T-cell (primary cell): Measurements from ENCODE around the gene ABCA7. TPM values are rescaled to one million over a fixed set of nuclear protein-coding genes. Genes with fewer than 3 reads are reported as not detected.
A peak's percentile ranks its signal among the peaks of the same experiment; 100 is the strongest.

Source experiments
- ATAC-seq, 4 experiments: fragments of 200-7000 bp in 3 of 4; fragments of 150-1000 bp in 1 of 4; cut with Tn5 transposase; replicated peaks in 1 of 4; 1 replicate in 3 of 4; 2 replicates in 1 of 4; pipeline ENCODE4 v1.10.0; 2021; ENCODE audit warnings: moderate library complexity in 3 of 4, mild to moderate bottlenecking in 2 of 4, moderate number of reproducible peaks in 1 of 4
- CTCF ChIA-PET, 2 donors: fragments of 300-600 bp; sonication (Branson Sonifier 250); formaldehyde crosslinking; loops; one replicate each; lab custom pipeline; 2022; ENCODE audit warnings: antibody characterized with exemption in 2 of 2; lab: Charles Lee
- POLR2A ChIA-PET, 2 donors: fragments of 300-600 bp; sonication (Branson Sonifier 250); formaldehyde crosslinking; loops; one replicate each; lab custom pipeline; 2022; ENCODE audit warnings: antibody characterized with exemption in 2 of 2; lab: Charles Lee
- DNase-seq, 35 experiments: peaks; one replicate each; pipeline versions ENCODE4 v3.0.0 to v3.0.0-alpha.2; 2013 to 2023
- H3K27ac ChIP-seq: one replicate; pipeline ENCODE4 v1.5.1; 2013; ENCODE audit warnings: low read length
- H3K27me3 ChIP-seq, 2 experiments: replicated peaks in 1 of 2; 1 replicate in 1 of 2; 2 replicates in 1 of 2; pipeline versions ENCODE4 v1.6.1 to v1.7.0; 2013; ENCODE audit warnings: low read length in 1 of 2, mixed read lengths in 1 of 2; ENCODE audit not compliant: control insufficient read depth in 2 of 2, insufficient read depth in 2 of 2; ENCODE audit errors: extremely low read depth in 1 of 2
- H3K36me3 ChIP-seq, 2 donors: 1 replicate in 1 of 2; 2 replicates in 1 of 2; pipeline versions ENCODE4 v1.6.1 to v1.7.0; 2013; ENCODE audit warnings: low read length in 1 of 2; ENCODE audit not compliant: control insufficient read depth in 2 of 2, insufficient read depth in 1 of 2; ENCODE audit errors: extremely low read depth in 1 of 2
- H3K4me1 ChIP-seq, 2 experiments: 1 replicate in 1 of 2; 2 replicates in 1 of 2; pipeline versions ENCODE4 v1.6.1 to v1.7.0; 2013; ENCODE audit warnings: low read length in 2 of 2, mixed read lengths in 1 of 2; ENCODE audit not compliant: insufficient read depth in 2 of 2, control insufficient read depth in 1 of 2; ENCODE audit errors: extremely low read depth in 1 of 2
- H3K4me3 ChIP-seq, 2 donors: 1 replicate in 1 of 2; 2 replicates in 1 of 2; pipeline versions ENCODE4 v1.5.1 to v1.7.0; 2013; ENCODE audit warnings: mild to moderate bottlenecking in 2 of 2, low read length in 1 of 2, moderate library complexity in 1 of 2; ENCODE audit not compliant: control insufficient read depth in 1 of 2; ENCODE audit errors: extremely low read depth in 1 of 2
- H3K9me3 ChIP-seq: 2 replicates; pipeline ENCODE4 v1.7.0; 2013
- H3K27ac Mint-ChIP-seq, 2 donors: one replicate each; pipeline ENCODE4 v1.8.0; 2020 to 2021; ENCODE audit warnings: mild to moderate bottlenecking in 2 of 2, mixed read lengths in 2 of 2
- H3K27me3 Mint-ChIP-seq, 2 donors: one replicate each; pipeline ENCODE4 v1.8.0; 2021 to 2022; ENCODE audit warnings: mixed read lengths in 2 of 2
- H3K36me3 Mint-ChIP-seq: one replicate; pipeline ENCODE4 v1.8.0; 2021; ENCODE audit warnings: mixed read lengths
- H3K4me1 Mint-ChIP-seq, 3 donors: one replicate each; pipeline ENCODE4 v1.8.0; 2020 to 2022; ENCODE audit warnings: mixed read lengths in 3 of 3, mild to moderate bottlenecking in 1 of 3
- H3K4me3 Mint-ChIP-seq, 3 donors: one replicate each; pipeline ENCODE4 v1.8.0; 2020 to 2022; ENCODE audit warnings: mild to moderate bottlenecking in 3 of 3, mixed read lengths in 3 of 3, moderate library complexity in 3 of 3
- H3K9me3 Mint-ChIP-seq, 3 donors: one replicate each; pipeline ENCODE4 v1.8.0; 2020 to 2022; ENCODE audit warnings: mixed read lengths in 3 of 3
- WGBS: methylation state at CpG from one replicate; pipeline ENCODE4 v1.1.5; 2013; ENCODE audit warnings: missing lambda C conversion rate; ENCODE audit not compliant: insufficient coverage; 5-methylcytosine and 5-hydroxymethylcytosine counted together
- total RNA-seq, 35 experiments: library from RNA in 6 of 35; stranded (reverse) in 6 of 35; fragments of 120-200 nt in 1 of 35; gene quantifications; one replicate each; pipeline versions ENCODE4 v1.2.1 to v1.2.4 and lab custom pipeline; 2013 to 2026

Gene ABCA7
- total RNA-seq, 5 donors from 2014 or later (not counting 1 experiment from before 2014, with no cell fraction given) = 166 to 217 (median 178) TPM

GRCh38 chr19:1085053-1085658, 45.2 kb downstream of the ABCA7 start:
- Histone ChIP-seq H3K36me3 (peaks cover 50 to 74% of the 10 kb centered on the region in 2 donors), H3K4me1 (peaks cover 28 to 98% of the 10 kb centered on the region in 2 experiments), H3K9me3 (no peaks in the 10 kb centered on the region), H3K27ac (no peak overlapping the region), H3K27me3 (no peaks in the 10 kb centered on the region), H3K4me3 (no peak overlapping the region)
- ATAC-seq (no peak), DNase-seq (no peak)
- Mint-ChIP-seq H3K4me1 (peaks cover 44 to 66% (median 63%) of the 10 kb centered on the region in 3 donors), H3K36me3 (peaks cover 29% of the 10 kb centered on the region), H3K9me3 (no peaks in the 10 kb centered on the region), H3K27ac (peak overlapping the region; percentile 68 to 77), H3K27me3 (no peaks in the 10 kb centered on the region), H3K4me3 (peak overlapping the region in 1 of 3 donors; percentile 62)
- ChIA-PET POLR2A (interaction anchor here in 1 of 2 donors (0.5 kb wide), 1 partner anchor 11 kb away, joined by 3 read pairs; no protein-coding TSS in a partner anchor), CTCF (interaction anchor here in 1 of 2 donors (0.6 kb wide), 1 partner anchor 62 kb away, joined by 4 read pairs; no protein-coding TSS in a partner anchor)
- 87% methylated on average over 3 of the region's 8 CpGs for WGBS

- H3K36me3 ChIP-seq = peaks cover 43 to 73% of the 10 kb centered on the region in 2 donors
- Mint-ChIP-seq H3K4me3 (peak overlapping the region in 1 of 3 donors; percentile 62), H3K4me1 (peaks cover 44 to 63% (median 60%) of the 10 kb centered on the region in 3 donors), H3K27me3 (no peaks in the 10 kb centered on the region), H3K36me3 (peaks cover 26% of the 10 kb centered on the region), H3K27ac (peak overlapping the region; percentile 44 to 68), H3K9me3 (no peaks in the 10 kb centered on the region)
- CTCF ChIA-PET = no interaction called here
- no peak for ATAC-seq
- peak overlapping the region; percentile 67 for H3K27ac ChIP-seq
- DNase-seq = no peak
- no peaks in the 10 kb centered on the region for H3K27me3 ChIP-seq
- POLR2A ChIA-PET = interaction anchor here (0.6 kb wide), 3 partner anchors 8 to 45 kb away, joined by 3 read pairs; no protein-coding TSS in a partner anchor
- H3K9me3 ChIP-seq = no peaks in the 10 kb centered on the region
- no peak overlapping the region for H3K4me3 ChIP-seq
- WGBS = 90% methylated on average over 32 of the region's 38 CpGs
- peaks cover 23 to 97% of the 10 kb centered on the region in 2 experiments for H3K4me1 ChIP-seq
Measured at GRCh38 chr19:1085676-1086442, 46.0 kb downstream of the ABCA7 start.

- Histone ChIP-seq H3K27ac (peak overlapping the region; percentile 67), H3K4me3 (no peak overlapping the region), H3K27me3 (no peaks in the 10 kb centered on the region), H3K9me3 (no peaks in the 10 kb centered on the region), H3K36me3 (peaks cover 38 to 73% of the 10 kb centered on the region in 2 donors), H3K4me1 (peaks cover 17 to 96% of the 10 kb centered on the region in 2 experiments)
- Mint-ChIP-seq H3K4me1 (peaks cover 38 to 59% (median 56%) of the 10 kb centered on the region in 3 donors), H3K4me3 (peak overlapping the region in 1 of 3 donors; percentile 76), H3K9me3 (no peaks in the 10 kb centered on the region), H3K27ac (peak overlapping the region in 1 of 2 donors; percentile 52), H3K27me3 (no peaks in the 10 kb centered on the region), H3K36me3 (peaks cover 22% of the 10 kb centered on the region)
- CTCF ChIA-PET = no interaction called here
- 62% methylated on average over 17 of the region's 21 CpGs for WGBS
- no peak for ATAC-seq
- POLR2A ChIA-PET = interaction anchor here (0.6 to 0.7 kb wide), 4 partner anchors 9 to 45 kb away, joined by 3 read pairs; no protein-coding TSS in a partner anchor
- peak in 1 of 35 experiments; percentile 36 for DNase-seq
Measured at GRCh38 chr19:1086613-1087012, 46.7 kb downstream of the ABCA7 start.

- H3K9me3 Mint-ChIP-seq = no peaks in the 10 kb centered on the region
- Histone ChIP-seq H3K9me3 (no peaks in the 10 kb centered on the region), H3K27me3 (no peaks in the 10 kb centered on the region), H3K4me1 (peaks cover 16 to 89% of the 10 kb centered on the region in 2 experiments), H3K27ac (peak overlapping the region; percentile 67), H3K4me3 (no peak overlapping the region), H3K36me3 (peaks cover 40 to 70% of the 10 kb centered on the region in 2 donors)
- 4% methylated on average over 10 of the region's 27 CpGs for WGBS
- ATAC-seq (peak; percentile 29 to 38 (median 30)), DNase-seq (peak in 18 of 35 experiments; percentile 40 to 74 (median 54))
- POLR2A ChIA-PET = interaction anchor here in 1 of 2 donors (0.9 to 1.2 kb wide), 2 partner anchors 13 to 181 kb away, joined by 4 to 6 read pairs; partner anchors contain the start of gene CIRBP
- peaks cover 22% of the 10 kb centered on the region for H3K36me3 Mint-ChIP-seq
- peaks cover 36 to 53% (median 50%) of the 10 kb centered on the region in 3 donors for H3K4me1 Mint-ChIP-seq
- CTCF ChIA-PET = no interaction called here
- H3K4me3 Mint-ChIP-seq = peak overlapping the region; percentile 49 to 76 (median 51)
- peak overlapping the region; percentile 90 to 95 for H3K27ac Mint-ChIP-seq
- no peaks in the 10 kb centered on the region for H3K27me3 Mint-ChIP-seq
Measured at GRCh38 chr19:1087813-1088415, 48.0 kb downstream of the ABCA7 start.

- H3K4me3 ChIP-seq = no peak overlapping the region
- no peaks in the 10 kb centered on the region for H3K27me3 ChIP-seq
- H3K36me3 ChIP-seq = peaks cover 35 to 65% of the 10 kb centered on the region in 2 donors
- H3K9me3 Mint-ChIP-seq = no peaks in the 10 kb centered on the region
- H3K4me1 Mint-ChIP-seq = peaks cover 41 to 58% (median 54%) of the 10 kb centered on the region in 3 donors
- POLR2A ChIA-PET = interaction anchor here (0.6 to 0.9 kb wide), 2 partner anchors 14 to 90 kb away, joined by 6 to 8 read pairs; no protein-coding TSS in a partner anchor
- H3K27ac Mint-ChIP-seq = peak overlapping the region; percentile 90 to 95
- peak overlapping the region; percentile 67 for H3K27ac ChIP-seq
- DNase-seq (peak in 2 of 35 experiments; percentile 49 to 60), ATAC-seq (peak; percentile 8 to 35 (median 22))
- H3K4me3 Mint-ChIP-seq = peak overlapping the region in 2 of 3 donors; percentile 17 to 76
- H3K9me3 ChIP-seq = no peaks in the 10 kb centered on the region
- CTCF ChIA-PET = no interaction called here
- peaks cover 16 to 89% of the 10 kb centered on the region in 2 experiments for H3K4me1 ChIP-seq
- H3K27me3 Mint-ChIP-seq = no peaks in the 10 kb centered on the region
- WGBS = 75% methylated on average over 18 of the region's 27 CpGs
- peaks cover 21% of the 10 kb centered on the region for H3K36me3 Mint-ChIP-seq
Measured at GRCh38 chr19:1088416-1089010, 48.6 kb downstream of the ABCA7 start.
